ENCODE data around the gene GSE1.

The GSE1 gene

DNA sequence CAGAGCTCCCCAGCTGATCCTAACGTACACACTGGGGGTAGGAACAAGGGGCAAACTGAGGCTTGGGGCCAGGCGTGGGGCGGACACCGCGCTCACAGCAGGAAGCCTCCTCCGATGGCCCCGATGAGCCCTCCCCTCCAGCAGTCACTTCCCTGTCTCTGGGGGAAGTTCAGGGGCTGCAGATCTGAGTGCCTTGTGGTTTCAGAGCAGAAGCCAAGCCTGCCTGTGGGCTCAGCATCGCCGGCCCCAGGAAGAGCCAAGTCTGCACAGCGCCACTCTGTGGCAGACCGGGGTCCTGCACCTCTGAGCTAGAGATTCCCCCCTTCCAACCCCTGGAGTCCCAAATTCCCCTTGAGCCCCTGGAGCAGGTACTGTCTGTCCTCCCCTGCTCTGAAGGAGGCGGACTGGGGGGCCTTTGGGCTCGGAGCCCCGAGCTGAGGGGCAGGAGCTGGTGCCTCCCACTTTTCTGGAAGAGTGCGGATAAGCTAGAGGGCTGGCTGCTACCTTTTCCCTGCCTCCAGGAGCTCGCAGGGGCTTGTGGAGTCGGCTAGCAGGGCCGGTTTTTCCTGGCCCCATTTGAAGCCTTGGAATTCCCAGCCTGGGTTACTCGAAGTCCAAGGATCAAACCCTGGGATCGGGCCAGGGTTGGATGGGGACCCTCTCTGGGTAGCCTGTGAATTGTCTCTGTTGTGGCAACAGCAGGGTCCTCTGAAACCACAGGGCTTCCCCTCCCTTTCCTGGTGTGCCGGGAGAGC is 2.9 kb downstream of the GSE1 start (continued):
- 0 out of 2 replicates have a peak, but pooled peaks have one; percentile 59 for TF ChIP-seq BCL11A (tag by site-specific recombination; IDR thresholded peaks at IDR 0.05; ENCODE audit: low read depth)
- TF ChIP-seq SETDB1 (IDR thresholded peaks at IDR 0.05; ENCODE audit: insufficient read length, low read length): no peak
- TF ChIP-seq, protein P1, sequence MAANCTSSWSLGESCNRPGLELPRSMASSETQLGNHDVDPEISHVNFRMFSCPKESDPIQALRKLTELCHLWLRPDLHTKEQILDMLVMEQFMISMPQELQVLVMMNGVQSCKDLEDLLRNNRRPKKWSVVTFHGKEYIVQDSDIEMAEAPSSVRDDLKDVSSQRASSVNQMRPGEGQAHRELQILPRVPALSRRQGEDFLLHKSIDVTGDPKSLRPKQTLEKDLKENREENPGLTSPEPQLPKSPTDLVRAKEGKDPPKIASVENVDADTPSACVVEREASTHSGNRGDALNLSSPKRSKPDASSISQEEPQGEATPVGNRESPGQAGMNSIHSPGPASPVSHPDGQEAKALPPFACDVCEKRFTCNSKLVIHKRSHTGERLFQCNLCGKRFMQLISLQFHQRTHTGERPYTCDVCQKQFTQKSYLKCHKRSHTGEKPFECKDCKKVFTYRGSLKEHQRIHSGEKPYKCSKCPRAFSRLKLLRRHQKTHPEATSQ (tag by site-specific recombination; IDR thresholded peaks at IDR 0.05): no peak
- TF ChIP-seq, protein P2, sequence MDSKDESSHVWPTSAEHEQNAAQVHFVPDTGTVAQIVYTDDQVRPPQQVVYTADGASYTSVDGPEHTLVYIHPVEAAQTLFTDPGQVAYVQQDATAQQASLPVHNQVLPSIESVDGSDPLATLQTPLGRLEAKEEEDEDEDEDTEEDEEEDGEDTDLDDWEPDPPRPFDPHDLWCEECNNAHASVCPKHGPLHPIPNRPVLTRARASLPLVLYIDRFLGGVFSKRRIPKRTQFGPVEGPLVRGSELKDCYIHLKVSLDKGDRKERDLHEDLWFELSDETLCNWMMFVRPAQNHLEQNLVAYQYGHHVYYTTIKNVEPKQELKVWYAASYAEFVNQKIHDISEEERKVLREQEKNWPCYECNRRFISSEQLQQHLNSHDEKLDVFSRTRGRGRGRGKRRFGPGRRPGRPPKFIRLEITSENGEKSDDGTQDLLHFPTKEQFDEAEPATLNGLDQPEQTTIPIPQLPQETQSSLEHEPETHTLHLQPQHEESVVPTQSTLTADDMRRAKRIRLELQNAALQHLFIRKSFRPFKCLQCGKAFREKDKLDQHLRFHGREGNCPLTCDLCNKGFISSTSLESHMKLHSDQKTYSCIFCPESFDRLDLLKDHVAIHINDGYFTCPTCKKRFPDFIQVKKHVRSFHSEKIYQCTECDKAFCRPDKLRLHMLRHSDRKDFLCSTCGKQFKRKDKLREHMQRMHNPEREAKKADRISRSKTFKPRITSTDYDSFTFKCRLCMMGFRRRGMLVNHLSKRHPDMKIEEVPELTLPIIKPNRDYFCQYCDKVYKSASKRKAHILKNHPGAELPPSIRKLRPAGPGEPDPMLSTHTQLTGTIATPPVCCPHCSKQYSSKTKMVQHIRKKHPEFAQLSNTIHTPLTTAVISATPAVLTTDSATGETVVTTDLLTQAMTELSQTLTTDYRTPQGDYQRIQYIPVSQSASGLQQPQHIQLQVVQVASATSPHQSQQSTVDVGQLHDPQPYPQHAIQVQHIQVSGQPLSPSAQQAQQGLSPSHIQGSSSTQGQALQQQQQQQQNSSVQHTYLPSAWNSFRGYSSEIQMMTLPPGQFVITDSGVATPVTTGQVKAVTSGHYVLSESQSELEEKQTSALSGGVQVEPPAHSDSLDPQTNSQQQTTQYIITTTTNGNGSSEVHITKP (tag by site-specific recombination; IDR thresholded peaks at IDR 0.05): 0 out of 2 replicates have a peak, but pooled peaks have one; percentile 9
- TF ChIP-seq ZNF791 (tag by site-specific recombination; IDR thresholded peaks at IDR 0.05): no peak
- TF ChIP-seq ELK4 (IDR thresholded peaks at IDR 0.05; ENCODE audit: borderline replicate concordance, low read depth, low read length): no peak
- TF ChIP-seq, protein P3, sequence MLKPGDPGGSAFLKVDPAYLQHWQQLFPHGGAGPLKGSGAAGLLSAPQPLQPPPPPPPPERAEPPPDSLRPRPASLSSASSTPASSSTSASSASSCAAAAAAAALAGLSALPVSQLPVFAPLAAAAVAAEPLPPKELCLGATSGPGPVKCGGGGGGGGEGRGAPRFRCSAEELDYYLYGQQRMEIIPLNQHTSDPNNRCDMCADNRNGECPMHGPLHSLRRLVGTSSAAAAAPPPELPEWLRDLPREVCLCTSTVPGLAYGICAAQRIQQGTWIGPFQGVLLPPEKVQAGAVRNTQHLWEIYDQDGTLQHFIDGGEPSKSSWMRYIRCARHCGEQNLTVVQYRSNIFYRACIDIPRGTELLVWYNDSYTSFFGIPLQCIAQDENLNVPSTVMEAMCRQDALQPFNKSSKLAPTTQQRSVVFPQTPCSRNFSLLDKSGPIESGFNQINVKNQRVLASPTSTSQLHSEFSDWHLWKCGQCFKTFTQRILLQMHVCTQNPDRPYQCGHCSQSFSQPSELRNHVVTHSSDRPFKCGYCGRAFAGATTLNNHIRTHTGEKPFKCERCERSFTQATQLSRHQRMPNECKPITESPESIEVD (tag by site-specific recombination; IDR thresholded peaks at IDR 0.05): no peak
- no peak for TF ChIP-seq ZNF792 (tag by site-specific recombination; IDR thresholded peaks at IDR 0.05)
- no peak for TF ChIP-seq ZNF830 (tag by site-specific recombination; IDR thresholded peaks at IDR 0.05; ENCODE audit: low read depth)
- TF ChIP-seq ZNF639 (tag by site-specific recombination; IDR thresholded peaks at IDR 0.05): no peak
- TF ChIP-seq INSM2 (tag by site-specific recombination; IDR thresholded peaks at IDR 0.05): no peak
- TF ChIP-seq, protein P4, sequence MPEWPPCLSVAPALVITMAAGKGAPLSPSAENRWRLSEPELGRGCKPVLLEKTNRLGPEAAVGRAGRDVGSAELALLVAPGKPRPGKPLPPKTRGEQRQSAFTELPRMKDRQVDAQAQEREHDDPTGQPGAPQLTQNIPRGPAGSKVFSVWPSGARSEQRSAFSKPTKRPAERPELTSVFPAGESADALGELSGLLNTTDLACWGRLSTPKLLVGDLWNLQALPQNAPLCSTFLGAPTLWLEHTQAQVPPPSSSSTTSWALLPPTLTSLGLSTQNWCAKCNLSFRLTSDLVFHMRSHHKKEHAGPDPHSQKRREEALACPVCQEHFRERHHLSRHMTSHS (tag by site-specific recombination; IDR thresholded peaks at IDR 0.05): no peak
- TF ChIP-seq ZNF292 (tag by site-specific recombination; IDR thresholded peaks at IDR 0.05; ENCODE audit: borderline replicate concordance, low read depth): no peak
- TF ChIP-seq, protein P5, sequence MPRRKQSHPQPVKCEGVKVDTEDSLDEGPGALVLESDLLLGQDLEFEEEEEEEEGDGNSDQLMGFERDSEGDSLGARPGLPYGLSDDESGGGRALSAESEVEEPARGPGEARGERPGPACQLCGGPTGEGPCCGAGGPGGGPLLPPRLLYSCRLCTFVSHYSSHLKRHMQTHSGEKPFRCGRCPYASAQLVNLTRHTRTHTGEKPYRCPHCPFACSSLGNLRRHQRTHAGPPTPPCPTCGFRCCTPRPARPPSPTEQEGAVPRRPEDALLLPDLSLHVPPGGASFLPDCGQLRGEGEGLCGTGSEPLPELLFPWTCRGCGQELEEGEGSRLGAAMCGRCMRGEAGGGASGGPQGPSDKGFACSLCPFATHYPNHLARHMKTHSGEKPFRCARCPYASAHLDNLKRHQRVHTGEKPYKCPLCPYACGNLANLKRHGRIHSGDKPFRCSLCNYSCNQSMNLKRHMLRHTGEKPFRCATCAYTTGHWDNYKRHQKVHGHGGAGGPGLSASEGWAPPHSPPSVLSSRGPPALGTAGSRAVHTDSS (tag by site-specific recombination; IDR thresholded peaks at IDR 0.05): no peak
- no peak for TF ChIP-seq ZNF324 (tag by site-specific recombination; IDR thresholded peaks at IDR 0.05)
- TF ChIP-seq ZNF510 (tag by site-specific recombination; IDR thresholded peaks at IDR 0.05; ENCODE audit: insufficient replicate concordance): no peak
- no peak for TF ChIP-seq EGR2 (tag by site-specific recombination; IDR thresholded peaks at IDR 0.05; ENCODE audit: low read depth)
- TF ChIP-seq ZNF449 (tag by site-specific recombination; IDR thresholded peaks at IDR 0.05): no peak
- TF ChIP-seq ZNF426 (tag by site-specific recombination; IDR thresholded peaks at IDR 0.05): no peak
